GM12875 (cell line): ENCODE results near the gene CDH7.
A peak's percentile ranks its signal among the peaks of the same experiment; 100 is the strongest.

ENCODE experiments used
- H3K4me3 ChIP-seq: one replicate; pipeline ENCODE4 v1.5.1; 2011; ENCODE audit warnings: low read depth, low read length, control low read depth
- TF ChIP-seq, protein P1 (sequence below): IDR thresholded peaks from 2 replicates; pipeline ENCODE4 v1.5.1; 2011; ENCODE audit warnings: low read depth, mild to moderate bottlenecking, control low read depth, inconsistent platforms, low read length, moderate library complexity, borderline replicate concordance; ENCODE audit not compliant: insufficient read depth

CDH7 gene, protein sequence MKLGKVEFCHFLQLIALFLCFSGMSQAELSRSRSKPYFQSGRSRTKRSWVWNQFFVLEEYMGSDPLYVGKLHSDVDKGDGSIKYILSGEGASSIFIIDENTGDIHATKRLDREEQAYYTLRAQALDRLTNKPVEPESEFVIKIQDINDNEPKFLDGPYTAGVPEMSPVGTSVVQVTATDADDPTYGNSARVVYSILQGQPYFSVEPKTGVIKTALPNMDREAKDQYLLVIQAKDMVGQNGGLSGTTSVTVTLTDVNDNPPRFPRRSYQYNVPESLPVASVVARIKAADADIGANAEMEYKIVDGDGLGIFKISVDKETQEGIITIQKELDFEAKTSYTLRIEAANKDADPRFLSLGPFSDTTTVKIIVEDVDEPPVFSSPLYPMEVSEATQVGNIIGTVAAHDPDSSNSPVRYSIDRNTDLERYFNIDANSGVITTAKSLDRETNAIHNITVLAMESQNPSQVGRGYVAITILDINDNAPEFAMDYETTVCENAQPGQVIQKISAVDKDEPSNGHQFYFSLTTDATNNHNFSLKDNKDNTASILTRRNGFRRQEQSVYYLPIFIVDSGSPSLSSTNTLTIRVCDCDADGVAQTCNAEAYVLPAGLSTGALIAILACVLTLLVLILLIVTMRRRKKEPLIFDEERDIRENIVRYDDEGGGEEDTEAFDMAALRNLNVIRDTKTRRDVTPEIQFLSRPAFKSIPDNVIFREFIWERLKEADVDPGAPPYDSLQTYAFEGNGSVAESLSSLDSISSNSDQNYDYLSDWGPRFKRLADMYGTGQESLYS

GRCh38 chr18:65750389-65751154 is at the start of gene CDH7:
Gene CDH7, plus strand, starts transcription at chr18:65751012. Its CDS starts 11,831 bp downstream, at chr18:65762843.
- TF ChIP-seq, protein P1, sequence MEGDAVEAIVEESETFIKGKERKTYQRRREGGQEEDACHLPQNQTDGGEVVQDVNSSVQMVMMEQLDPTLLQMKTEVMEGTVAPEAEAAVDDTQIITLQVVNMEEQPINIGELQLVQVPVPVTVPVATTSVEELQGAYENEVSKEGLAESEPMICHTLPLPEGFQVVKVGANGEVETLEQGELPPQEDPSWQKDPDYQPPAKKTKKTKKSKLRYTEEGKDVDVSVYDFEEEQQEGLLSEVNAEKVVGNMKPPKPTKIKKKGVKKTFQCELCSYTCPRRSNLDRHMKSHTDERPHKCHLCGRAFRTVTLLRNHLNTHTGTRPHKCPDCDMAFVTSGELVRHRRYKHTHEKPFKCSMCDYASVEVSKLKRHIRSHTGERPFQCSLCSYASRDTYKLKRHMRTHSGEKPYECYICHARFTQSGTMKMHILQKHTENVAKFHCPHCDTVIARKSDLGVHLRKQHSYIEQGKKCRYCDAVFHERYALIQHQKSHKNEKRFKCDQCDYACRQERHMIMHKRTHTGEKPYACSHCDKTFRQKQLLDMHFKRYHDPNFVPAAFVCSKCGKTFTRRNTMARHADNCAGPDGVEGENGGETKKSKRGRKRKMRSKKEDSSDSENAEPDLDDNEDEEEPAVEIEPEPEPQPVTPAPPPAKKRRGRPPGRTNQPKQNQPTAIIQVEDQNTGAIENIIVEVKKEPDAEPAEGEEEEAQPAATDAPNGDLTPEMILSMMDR = no peak
- no peak within 1 kb of the TSS for H3K4me3 ChIP-seq

- H3K4me3 ChIP-seq = no peak overlapping the region
- TF ChIP-seq, protein P1 = no peak
Measured at GRCh38 chr18:65704046-65704445, 46.8 kb upstream of the CDH7 start.

DNA sequence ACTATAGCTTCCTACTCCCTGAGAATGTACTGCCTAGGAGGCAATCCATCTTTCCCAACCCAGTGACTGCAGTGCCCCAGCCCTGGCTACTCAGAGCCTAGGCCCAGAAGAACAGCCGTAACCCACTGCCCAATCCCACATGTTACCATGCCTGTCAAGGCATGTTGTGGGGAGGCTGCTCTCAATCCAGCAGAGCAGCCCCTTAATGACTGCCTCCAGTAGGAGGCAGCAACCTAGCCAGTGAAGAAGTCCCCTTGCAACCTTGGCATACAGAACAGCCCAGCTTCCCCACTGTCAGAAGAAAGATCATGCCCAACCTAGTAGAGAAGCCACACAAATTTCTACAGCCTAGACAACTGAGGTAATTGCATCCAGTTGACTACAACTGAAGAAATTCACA is 44.2 kb upstream of the CDH7 start:
- TF ChIP-seq, protein P1 = no peak
- H3K4me3 ChIP-seq = no peak overlapping the region

DNA sequence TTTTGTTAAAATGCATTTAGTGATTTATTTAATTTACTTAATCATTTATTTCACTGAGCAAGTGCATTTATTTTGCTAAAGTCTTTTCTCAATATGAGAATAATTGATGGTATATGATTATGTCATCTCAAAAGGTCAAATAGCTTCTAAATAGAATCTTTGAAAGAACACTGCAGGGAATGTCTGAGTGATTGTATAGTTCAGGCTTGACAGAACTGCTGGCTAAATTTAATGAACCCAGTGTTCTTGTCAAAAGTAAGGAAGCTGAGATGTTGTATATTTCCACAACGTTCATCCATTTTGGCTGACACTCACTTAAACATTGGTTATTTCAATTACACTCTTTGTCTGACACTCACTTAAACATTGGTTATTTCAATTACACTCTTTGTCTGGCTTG is 39.3 kb upstream of the CDH7 start:
- no peak overlapping the region for H3K4me3 ChIP-seq
- TF ChIP-seq, protein P1 = no peak

DNA sequence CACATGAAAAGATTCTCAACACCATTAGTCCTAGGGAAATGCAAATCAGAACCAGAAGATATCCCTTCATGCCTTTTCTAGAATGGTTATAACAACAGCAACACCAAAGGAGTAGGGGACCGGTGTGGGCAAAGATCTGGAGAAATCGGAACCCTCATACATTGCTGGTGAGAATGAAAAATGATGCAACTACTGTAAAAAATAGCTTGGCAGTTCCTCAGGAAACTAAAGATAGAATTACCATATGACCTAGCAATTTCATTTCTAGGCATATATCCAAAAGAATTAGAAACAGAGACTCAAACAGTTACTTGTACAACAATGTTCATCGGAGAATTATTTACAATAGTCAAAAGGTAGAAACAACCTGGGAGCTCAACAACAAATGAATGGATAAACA is 29.2 kb upstream of the CDH7 start:
- TF ChIP-seq, protein P1 = no peak
- no peak overlapping the region for H3K4me3 ChIP-seq

DNA sequence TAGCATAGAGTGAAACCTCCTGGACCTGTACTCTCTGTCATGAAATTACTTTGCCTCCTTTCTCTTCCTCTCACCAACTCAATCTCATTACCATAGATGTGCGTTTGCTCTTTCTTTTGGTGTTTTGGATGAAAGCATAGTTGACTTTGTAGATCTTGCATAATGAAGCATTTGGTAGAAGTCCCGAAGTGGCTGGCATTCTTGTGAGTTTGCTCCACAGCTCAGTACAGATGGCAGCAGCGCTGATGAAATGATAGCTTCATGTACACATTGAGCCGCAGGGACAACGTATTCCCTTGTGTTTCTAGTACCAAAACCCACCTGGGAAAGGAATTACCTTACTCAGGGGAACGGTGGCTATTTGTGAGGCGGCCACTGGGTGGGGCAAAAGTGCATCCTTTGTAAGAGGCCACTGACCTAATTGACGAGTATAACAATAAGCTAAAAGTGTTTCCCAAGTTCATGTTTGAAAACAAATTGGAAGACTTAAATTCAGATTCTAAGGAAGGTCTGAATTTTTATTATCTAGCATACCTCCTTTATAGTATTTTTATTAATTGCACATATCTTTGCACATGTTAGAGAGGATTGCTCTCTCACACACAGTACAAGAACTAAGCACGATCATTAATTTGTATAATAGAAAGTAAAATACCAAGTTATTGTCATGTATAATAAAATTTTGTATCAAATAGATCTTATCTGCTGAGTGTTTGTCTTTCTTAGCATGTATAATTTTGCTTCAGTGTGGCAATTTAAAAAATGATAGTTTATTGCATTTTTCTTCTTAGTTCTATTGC is 25.4 kb upstream of the CDH7 start:
- no peak overlapping the region for H3K4me3 ChIP-seq
- TF ChIP-seq, protein P1 = peak; percentile 27; the same call in 1 of the 2 replicates
